ENCODE data around the gene EPB41L2.

The EPB41L2 gene

DNA sequence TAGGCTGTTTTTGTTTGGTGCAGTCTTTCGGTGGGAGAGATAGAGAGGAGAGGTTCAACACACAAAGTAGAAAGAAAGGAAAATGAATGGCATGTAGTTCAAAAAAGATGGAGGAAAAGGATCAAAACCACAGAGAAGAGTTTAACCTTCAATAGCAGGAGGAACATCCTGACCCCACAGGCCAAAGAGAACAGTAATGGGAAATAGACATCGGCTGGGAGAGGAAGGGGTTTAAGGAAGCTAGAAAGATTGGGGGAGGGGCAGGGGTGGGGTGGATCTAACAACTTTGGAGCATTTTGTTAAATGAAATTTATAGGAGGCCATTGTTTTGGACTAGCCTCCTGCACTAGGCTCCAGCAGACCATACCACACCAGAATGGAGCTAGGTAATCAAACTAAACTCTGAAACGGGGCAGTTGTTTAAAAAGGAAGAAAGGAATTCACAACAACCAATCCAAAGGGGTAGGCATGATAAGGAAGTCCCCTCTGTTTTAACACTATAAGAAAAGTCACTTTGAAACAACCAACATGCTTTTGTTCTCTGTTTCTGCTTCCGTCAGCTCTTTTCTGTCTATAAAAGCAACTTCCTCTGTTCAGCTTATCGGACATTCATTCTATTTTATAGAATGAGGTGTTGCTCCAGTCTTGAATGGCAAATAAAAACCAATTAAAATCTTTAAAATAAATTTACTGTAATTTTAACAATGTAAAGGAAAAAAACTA lies 82.6 kb downstream of the EPB41L2 start:
- DNase-seq (ENCODE audit: low read depth in 1 of 2, low spot score in 1 of 2): no peak

DNA sequence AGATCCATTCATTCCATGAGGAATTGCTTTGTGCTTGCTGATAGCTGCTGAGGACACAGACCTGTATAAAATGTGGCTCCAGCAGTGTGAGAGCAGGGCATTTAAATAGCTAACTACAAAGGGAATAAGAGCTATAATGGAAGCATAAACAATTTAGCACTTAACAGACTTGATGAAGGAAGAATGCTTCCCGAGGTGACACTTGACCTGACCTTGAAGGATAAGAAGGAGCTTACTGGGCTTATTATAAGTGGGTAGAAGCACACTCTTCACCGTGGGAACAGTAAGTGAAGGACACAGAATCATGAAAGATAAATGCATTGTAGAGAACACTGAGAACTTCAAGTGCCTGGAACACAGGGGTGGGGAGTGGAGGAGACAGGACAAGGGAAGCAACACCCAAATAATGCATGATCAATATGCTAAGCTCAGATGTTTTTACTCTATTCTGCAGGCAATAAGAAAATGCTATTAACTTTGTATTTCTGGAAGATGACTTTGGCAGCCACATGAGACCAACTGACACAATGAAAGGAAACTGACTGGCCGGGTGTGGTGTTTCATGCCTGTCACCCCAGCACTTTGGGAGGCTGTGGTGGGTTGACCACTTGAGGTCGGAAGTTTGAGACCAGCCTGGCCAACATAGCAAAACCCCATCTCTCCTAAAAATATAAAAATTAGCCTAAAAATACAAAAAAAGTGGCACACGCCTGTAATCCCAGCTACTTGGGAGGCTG lies 84.2 kb downstream of the EPB41L2 start:
- no peak for DNase-seq (ENCODE audit: low read depth in 1 of 2, low spot score in 1 of 2)

DNA sequence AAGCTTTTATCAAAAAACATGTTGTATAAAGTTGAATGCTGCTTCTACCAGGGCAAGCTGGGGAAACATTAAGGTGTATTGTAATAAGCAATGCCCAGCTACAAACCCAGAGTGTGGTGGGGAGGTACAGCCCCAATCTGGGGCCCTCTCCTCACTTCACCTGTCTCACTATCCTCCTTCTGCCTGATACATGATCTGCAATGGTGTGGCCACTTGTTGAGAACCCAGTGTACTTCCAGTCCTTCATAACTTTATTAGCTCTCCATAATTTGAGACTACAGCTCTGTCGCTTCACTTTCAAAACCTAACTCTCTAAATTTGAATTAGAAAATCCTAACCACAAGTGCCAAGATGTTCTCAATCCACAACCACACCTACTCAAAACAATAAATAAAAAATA lies 84.9 kb downstream of the EPB41L2 start:
- no peak for DNase-seq (ENCODE audit: low read depth in 1 of 2, low spot score in 1 of 2)

DNA sequence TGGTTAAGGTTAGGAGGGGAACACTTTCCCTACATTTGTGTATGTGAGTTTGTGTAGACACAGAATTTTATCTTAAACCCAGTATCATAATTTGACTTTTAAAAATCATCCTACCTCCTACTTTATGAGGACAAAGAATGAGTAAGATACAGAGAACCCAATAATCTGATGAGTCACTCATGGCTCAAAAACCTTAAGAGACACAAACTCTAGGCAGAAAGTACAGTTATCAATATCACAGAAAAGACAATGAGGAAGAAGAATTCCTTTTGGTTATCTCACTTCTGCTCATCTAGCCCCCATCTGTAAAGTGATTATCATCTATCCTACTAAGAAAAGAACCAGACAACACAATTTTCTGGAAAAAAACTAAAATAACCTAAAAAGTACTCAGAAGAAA lies 87.7 kb downstream of the EPB41L2 start:
- DNase-seq (ENCODE audit: low read depth in 1 of 2, low spot score in 1 of 2): no peak

DNA sequence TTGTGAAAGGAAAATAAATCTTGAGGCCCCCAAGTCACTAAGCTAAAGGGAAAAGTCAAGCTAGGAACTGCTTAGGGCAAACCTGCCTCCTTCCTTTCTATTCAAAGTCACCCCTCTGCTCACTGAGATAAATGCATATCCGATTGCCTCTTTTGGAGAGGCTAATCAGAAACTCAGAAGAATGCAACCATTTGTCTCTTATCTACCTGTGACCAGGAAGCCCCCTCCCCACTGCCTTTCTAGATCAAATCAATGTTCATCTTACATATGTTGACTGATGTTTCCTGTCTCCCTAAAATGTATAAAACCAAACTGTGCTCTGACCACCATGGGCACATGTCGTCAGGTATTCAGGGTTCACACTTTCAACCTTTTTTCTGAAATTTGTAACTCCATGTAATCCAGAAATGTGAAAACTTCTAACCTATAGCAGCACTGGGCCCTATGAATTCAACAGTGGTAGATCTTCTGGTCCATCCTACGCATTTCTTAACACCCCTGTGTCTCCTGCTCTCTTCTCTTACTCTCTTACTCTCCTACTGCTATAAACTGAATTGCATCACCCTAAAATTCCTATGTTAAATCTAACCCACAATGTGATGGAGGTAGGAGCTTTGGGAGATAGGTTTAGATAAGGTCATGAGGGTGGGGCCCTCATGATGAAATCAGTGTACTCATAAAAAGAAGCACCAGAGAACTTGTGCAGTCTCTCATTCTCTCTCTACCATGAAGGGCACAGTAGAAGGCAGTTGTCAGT lies 89.3 kb downstream of the EPB41L2 start:
- DNase-seq (ENCODE audit: low read depth in 1 of 2, low spot score in 1 of 2): no peak

DNA sequence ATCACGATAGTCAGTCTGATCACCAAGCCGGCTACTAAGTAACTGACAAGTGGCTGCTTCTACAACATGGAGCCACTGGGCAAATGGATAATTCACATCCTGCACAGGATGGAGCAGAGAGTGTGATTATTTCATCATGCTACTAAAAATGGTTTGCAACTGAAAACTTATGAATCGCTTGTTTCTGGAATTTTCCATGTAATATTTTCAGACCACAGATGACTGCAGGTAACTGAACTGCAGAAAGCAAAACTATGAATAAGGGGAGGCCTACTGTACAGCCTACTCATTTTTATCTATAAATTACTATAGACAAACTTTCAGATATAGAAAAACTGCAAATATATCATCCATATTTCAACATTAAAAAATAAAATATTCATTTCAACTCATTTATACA lies 91.5 kb downstream of the EPB41L2 start:
- no peak for DNase-seq (ENCODE audit: low read depth in 1 of 2, low spot score in 1 of 2)

DNA sequence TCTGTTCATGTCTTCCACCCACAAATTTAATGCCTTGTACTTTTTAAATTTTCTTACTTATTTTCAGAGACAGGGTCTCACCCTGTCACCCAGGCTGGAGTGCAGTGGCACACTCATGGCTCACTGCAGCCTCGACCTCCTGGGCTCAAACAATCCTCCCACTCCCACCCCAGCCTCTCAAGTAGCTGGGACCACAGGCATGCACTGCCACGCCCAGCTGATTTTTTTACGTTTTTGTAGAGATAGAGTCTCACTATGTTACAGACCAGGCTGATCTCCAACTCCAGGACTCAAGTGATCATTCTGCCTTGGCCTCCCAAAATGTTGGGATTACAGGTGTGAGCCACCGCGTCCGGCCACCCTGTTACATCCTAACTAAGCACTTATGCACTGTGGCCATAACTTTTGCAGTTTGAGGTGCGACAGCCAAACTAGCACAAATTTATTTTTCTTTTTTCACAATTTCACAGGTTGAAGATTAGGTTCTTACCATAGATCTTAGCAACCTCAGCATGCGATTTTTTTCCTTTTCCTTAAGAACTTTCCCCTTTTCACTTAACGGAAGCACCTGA lies 92.1 kb downstream of the EPB41L2 start:
- DNase-seq (ENCODE audit: low read depth in 1 of 2, low spot score in 1 of 2): no peak

DNA sequence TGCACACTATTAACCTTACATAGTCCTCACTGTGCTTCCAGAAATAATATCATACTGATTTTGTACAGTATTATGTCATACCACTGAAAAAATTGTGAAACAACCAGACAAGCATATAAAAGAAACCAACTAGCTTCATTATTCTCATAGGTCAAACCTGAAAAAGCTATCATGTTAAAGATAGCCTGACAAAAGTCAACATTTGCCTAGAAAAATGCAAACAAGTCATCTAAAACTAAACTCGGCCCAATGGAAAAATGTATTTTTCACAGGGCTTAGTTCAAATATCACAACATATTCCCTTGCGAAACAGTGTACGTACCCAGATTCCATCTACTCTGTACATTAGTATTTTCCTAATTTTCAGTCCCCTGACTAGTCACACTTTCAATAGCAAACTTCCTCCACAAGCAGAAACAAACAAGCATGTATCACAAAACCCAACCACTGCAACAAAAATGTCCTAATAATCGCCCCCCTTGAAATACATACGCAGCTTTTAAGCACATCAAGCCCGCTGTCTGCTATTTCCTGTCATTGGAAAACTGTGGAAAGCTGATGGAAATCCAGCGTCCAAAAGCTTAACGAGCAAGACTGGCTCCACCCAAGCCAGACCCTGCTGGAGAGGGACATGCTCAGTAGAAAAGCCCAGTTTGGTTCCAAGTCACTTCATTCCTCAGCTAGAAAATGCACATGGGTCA lies 93.1 kb downstream of the EPB41L2 start:
- DNase-seq (ENCODE audit: low read depth in 1 of 2, low spot score in 1 of 2): no peak

DNA sequence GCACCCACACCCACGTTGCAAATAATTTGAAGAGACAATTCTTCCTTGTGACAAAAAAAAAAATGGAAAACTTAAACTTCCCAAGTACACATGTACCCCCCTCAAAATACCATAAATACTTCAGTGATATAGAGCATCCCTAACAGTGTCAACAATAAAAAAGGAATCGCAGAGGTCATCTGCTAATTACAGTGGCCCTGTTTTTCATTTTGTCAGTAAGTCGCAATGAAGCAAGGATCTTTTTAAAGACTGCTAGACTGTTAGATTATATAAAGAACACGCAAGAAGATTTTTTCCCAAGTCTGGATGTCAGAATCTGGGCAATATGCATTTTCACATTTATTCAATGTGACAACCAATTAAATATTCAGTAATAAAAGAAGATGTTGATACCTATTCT lies 93.9 kb downstream of the EPB41L2 start:
- DNase-seq (ENCODE audit: low read depth in 1 of 2, low spot score in 1 of 2): no peak

DNA sequence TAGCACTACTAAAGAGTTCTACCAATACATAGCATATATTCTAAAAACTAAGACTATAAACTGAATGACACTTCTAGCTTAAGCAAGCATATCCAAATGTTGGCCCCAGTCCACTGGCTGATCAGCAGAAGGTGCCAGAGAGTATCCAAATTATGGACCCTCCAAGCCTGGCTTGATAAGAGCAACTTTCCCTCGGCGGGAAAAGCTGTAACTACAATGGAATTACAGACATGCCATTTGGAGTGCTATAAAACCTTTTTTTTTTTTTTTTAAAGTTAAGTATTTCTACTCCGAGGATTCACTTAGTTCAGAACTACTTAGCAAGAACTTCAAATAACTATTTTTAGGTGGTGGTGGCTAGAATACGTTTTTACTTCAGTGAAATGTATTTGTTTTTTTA lies 94.6 kb downstream of the EPB41L2 start:
- DNase-seq (ENCODE audit: low read depth in 1 of 2, low spot score in 1 of 2): no peak

DNA sequence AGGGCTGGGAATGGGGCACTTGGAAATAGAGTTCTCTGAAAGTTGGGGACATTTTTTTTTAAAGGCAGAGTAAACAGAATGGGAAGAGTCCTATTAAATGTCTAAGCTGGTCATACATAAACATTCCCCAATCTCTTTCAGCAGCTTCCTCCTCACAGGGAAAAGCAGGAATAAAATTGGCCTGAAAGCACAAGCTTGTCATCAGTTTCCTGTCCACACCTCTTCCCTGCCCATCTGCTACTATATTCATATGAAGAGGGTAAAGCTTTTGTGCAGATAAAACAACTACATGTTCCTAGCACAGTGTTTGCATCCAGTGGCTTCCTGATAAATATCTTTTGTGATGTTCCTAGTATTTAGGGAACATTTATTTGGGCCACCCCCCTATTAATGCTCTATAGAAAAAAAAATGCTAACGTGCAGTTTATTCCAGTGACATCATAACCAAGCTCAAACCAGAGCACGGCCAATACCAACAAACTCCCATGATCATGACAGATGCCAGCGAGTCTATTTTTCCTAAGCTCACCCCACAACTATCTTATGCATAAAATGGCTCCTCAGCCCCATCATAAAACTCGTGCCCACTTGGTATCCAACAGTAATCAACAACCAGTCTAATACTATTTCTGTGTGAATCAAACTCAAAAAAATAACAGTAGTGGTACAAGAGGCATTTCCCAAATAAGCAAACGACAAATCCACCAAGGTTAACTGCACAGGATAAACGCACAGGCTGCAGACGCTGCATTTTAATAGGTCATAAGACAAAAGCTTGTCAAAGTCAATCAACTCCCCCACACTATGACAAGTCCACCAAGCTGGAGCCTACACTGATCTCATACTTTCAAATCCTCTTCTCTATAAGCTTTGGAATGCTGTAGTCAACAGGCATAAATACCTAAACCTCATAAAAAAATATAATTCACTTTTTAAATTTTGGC lies 95.3 kb downstream of the EPB41L2 start:
- DNase-seq (ENCODE audit: low read depth in 1 of 2, low spot score in 1 of 2): no peak

DNA sequence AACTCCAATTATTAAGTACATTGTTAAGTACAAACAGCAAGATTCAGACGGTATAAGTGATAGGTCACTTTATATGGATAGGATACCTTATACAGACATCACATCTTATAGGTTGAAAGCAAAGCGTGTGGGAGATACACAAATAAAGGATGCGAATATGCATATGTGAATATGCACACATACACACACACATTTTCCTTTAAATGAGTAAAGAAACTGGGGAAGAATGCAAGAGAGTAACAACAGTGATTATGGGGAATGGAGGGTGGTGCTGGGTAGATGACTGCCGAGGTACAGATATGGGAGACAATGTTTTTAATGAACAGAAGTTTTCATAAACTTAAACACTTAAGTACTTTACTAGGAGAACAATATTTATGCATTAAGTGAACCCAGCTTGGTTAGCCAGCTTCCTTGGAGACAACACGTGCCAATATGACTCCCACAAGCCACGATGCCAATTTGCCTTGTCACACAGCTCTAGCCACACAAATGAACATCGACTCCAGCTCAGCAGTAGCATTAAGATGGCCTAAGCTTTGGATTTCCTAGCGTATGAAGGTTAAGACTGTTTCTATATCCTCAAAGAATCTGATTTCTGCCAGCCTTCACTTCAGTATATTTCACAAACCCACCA lies 96.6 kb downstream of the EPB41L2 start:
- DNase-seq (ENCODE audit: low read depth in 1 of 2, low spot score in 1 of 2): no peak

DNA sequence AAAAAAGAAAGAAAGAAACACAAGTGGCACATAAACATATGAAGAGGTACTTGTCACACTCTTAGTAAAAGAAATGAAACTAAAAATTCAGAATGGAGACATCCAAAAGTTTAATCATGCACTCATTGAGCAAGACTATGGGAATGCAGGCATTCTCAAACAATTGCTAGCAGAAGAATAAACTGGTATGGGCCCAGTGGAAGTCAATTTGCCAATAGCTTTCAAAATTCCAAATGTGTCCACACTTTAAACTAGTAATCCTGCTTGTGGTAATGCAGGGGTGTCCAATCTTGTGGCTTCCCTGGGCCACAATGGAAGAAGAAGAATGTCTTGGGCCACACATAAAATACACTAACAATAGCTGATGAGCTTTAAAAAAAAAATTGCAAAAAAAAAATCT lies 97.4 kb downstream of the EPB41L2 start:
- DNase-seq (ENCODE audit: low read depth in 1 of 2, low spot score in 1 of 2): no peak

DNA sequence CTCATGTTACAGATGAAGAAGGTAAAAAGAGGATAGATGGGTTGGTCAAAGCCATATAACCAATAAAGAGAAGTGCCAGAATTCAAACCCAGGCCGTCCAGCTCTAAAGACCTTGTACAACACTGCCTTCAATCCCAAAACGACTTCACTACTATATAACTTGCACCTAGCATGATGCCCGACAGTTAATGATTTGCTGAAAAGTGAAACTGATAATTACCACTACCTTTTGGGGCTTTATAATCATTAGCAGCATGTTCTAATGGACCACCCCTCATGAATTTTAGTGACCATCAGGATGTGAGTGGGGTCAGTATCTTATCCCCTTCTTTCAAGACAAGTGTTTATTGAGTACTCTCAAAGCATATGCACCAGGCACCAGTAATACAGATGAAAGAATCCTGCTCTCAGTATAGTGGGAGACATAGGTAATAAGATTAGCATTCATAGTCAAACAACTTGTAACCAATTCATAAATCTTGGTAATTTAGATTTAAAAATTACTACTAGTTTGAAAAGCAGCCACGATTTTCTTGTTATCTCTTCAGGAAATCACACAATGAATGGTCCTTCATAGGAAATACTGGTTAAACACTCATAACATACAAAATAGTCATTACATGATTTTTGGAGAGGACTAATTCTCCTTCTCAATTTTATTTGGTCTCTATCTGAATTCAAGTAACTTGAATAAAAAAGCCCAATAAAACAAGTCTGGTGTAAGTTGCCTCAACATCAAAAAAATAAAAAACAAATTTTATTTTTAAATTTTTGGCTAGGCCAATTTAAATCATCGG lies 98.0 kb downstream of the EPB41L2 start:
- no peak for DNase-seq (ENCODE audit: low read depth in 1 of 2, low spot score in 1 of 2)

DNA sequence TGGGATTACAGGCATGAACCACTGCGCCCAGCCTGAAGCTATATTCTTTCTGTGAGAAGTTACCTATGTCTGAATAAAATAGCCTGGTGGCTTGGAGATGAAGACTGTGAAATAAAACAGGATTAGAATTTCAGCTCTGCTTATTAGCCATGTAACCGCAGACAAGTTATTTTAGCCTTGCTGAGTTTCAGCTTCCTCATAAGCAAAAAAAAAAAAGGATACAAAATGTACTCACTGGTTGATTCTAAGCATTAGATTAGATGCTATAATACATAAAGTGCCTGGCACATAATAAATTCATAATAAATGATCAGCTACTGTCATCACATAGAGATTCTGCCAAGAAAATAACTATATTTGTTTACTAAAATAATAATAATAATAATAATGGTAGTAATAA lies 98.8 kb downstream of the EPB41L2 start:
- DNase-seq (ENCODE audit: low read depth in 1 of 2, low spot score in 1 of 2): no peak

DNA sequence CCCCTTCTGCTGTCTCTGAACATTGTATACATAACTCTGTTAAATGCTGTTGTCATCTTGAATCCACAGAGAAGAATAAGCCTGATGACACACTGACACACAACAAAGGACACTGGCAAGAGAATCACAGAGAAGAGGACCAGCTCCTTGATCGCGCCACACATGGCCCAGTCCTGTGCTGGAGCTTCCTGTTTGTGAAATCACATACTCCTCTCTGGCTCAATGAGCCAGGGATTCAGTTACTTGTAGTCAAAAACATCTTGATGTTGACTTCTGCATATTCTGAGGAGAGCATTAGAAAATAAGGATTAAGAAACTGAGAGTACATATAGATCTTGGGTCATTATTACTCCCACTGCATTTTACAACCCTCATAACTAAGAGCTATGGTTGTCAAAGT lies 100.1 kb downstream of the EPB41L2 start:
- no peak for DNase-seq (ENCODE audit: low read depth in 1 of 2, low spot score in 1 of 2)

DNA sequence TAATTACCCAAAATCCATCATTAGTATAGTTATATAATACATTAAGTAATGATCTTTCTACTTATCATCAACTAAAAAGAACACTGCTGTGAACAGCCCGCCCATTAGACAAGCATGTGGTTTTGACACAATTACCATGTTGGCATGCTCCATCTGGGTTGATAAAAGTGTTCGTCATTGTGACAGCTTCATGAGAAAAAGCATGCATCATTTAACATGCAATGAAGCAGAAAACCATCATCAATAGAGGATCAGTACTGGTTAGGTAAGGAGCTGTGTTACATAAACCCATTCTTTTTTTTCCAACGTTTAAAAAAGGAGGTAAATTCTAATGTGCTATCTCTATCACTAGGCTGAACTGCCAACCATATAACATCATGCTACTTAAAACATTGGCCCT lies 101.9 kb downstream of the EPB41L2 start:
- no peak for DNase-seq (ENCODE audit: low read depth in 1 of 2, low spot score in 1 of 2)

DNA sequence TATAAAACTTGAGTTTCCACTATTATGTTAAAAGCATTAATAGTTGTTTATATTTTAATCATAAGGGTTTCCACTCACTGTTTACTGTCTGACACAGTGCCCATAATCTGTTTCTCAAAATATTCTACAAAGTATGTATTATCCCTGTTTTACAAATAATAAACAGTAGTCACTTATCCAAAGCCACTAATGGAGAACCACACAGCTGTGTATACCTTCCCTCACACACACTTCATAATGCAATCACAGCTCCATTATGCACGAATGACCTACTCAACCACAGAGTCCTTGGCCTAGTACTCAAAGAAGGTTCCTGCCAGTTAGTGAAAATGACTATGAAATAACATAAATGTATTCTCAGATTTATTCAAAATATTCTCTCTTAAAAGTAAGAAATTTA lies 103.1 kb downstream of the EPB41L2 start:
- DNase-seq (ENCODE audit: low read depth in 1 of 2, low spot score in 1 of 2): no peak

DNA sequence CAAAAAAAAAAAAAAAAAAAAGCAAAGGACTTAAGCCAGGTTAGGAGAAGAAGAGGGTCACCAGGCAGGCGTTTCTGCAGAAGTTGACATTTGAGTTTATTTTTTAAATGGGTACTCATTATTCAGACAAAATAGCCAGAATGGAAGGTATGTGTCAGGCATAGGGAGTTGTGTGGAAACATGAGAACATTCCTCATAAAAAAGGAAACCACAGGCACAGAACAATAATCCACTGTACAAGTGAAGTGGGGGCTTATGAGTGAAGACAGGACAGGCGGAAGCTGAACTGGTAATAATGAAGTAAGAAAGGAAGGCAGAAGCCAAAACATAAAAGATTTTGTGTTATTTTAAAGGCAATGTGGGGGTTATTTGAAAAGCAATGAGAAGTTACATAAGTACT lies 104.6 kb downstream of the EPB41L2 start:
- DNase-seq (ENCODE audit: low read depth in 1 of 2, low spot score in 1 of 2): no peak
